Measurements from ENCODE around the gene ZXDC.
A peak's percentile ranks its signal among the peaks of the same experiment; 100 is the strongest.

ZXDC gene

GRCh38 chr3:126488886-126489569 lies 13.3 kb upstream of the ZXDC start:
- no peak for DNase-seq (ENCODE audit: low read depth)

GRCh38 chr3:126488185-126488584 lies 12.5 kb upstream of the ZXDC start:
- no peak for DNase-seq (ENCODE audit: low read depth)

DNA sequence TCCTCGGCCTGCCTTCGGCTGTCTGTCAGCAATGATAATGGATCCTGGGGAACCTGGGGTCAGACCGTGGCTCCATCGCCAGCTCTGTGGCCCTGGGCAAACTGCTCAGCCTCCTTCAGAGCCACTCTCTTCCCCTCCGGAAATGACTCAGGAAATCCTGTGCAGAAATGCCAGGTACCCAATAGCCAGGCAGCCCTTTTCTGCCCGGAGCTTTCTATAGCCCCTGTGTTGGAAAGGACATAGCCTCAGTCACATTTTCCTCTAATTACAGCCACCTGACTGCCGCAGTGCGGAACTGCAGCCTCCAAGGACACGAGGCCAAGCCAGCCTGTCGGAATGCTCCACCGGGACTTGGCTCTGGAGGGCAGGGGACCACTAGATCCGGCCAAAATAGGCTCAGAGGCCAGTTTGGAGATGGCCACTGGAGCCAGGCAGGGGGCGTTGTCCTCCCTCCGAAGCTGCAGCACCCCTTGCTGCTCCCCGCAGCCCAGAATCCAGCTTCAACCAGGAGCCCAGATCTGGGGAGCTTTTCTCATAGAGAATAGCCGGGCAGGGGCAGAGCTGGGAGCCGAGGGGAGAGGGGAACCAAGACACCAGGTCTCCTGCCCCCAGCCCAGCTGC lies 11.6 kb upstream of the ZXDC start:
- no peak for DNase-seq (ENCODE audit: low read depth)

DNA sequence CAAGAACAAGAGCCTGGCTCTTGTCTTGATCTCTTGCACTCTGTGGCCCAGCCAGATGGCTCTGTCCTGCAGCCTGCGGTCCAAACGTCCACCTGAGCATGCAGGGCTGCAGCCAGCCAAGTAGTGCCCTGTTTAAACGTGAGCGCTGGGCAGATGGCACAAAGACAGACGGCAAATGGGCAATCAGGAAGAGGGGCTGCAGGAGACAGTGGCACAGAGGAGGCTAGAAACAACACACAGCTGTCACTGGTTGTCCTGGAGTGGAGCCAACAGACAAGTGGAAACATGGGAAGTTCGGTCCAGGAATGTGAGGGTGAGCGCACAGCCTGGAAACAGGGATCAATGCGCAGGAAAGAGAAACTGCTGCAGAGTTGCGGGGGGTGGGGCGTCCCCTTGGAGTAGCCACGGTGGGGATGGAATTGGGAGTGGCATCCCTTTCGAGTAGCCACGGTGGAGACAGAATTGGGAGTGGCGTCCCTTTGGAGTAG lies 10.7 kb upstream of the ZXDC start:
- no peak for DNase-seq (ENCODE audit: low read depth)

DNA sequence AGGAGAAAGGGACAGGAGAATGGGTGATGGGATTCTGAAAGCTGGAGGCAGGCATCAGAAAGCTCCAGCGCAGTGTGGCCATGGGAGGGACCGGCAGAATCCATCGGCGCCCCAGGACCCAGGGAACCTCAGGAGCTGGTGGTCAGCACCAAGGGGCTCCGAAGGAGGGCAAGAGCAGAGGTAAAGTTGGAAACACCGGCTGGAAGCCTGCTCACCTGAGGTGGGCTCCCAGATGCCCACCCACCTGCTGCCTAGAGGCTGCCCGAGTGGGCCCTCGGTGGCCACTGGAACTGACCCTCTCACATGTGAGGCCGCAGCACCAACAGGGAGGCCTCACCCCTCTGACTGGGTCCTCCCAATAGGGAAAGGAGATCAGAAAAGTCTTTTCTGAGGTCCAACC lies 10.3 kb upstream of the ZXDC start:
- no peak for DNase-seq (ENCODE audit: low read depth)

- DNase-seq (ENCODE audit: low read depth), result no peak
Measured at GRCh38 chr3:126485176-126485897, 9.6 kb upstream of the ZXDC start.

- no peak for DNase-seq (ENCODE audit: low read depth)
Measured at GRCh38 chr3:126484662-126485061, 9.0 kb upstream of the ZXDC start.

DNA sequence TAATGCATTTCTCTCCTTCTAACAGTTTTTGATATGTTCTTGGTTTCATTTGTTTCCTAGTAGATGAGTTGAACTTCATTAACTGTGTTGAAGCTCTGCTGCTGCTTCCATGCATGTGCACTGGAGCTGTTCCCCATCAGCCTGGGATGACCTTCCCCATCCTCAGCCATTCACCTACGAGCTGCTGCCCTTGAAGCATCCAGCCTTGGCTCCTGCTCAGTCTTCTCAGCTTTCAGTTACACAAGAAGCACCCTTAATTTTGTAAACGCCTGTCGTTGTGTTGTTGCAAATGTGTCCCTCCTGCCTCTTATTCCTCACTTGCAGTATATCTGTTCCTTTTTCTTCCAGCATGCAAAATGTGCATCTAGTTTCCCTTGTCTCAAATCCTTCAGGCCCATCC lies 8.5 kb upstream of the ZXDC start:
- no peak for DNase-seq (ENCODE audit: low read depth)

DNA sequence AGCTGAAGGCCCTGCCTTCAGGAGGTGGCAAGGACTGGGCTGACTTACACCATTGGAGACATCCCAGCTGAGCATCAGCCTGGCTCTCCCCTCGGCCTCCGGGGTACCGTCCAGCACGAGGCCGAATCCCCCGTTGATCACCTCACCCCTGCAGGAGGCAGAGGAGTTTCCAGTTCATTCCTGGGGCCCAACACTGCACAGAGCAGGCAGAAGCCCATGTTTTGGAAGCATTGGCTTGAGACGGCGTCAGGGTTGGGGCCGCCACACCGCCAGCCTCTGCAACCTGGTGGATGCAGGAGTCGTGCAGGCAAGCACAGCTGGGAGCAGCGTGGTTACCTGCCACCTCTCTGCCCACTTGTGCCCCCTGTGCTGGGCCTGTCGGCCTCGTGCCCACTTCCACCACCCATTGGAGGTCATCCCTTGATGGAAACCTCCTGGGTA lies 7.7 kb upstream of the ZXDC start:
- DNase-seq (ENCODE audit: low read depth), result no peak

DNA sequence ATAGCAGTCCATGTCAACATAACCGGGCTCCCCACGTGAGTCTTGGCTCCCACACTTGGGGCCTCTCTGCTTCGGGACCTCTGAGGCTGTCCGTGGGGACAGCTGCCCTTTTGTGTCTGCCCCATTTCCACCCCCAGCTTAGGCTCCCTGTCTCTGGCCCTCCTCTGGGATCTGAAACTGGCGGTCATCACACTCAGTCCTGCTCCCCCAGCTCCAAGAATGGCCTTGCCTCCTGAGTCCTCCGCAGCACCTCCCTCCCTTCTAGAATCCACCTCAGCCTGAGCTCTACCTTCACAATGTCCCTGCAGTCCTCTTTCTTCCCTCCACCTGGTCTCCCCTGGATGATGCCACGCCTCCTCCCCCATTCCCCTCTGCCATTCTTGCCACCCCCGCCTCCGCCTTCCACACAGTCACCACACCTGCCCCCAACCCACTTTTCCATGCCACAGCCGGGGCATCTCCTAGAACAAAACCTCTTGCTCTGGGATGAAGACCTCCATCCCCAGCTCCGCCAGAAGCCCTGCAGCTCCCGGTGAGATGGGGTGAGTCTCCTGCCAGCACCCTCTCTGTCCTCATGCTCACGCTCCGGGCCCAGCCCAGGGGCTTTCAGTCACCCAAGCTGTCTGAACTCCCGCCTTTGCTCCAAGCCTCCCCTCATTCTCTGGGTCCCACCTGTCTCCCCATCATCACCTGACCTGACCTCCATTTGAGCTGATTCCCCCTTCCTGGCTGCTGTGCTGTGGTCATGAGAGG lies 7.0 kb upstream of the ZXDC start:
- DNase-seq (ENCODE audit: low read depth), result no peak

DNA sequence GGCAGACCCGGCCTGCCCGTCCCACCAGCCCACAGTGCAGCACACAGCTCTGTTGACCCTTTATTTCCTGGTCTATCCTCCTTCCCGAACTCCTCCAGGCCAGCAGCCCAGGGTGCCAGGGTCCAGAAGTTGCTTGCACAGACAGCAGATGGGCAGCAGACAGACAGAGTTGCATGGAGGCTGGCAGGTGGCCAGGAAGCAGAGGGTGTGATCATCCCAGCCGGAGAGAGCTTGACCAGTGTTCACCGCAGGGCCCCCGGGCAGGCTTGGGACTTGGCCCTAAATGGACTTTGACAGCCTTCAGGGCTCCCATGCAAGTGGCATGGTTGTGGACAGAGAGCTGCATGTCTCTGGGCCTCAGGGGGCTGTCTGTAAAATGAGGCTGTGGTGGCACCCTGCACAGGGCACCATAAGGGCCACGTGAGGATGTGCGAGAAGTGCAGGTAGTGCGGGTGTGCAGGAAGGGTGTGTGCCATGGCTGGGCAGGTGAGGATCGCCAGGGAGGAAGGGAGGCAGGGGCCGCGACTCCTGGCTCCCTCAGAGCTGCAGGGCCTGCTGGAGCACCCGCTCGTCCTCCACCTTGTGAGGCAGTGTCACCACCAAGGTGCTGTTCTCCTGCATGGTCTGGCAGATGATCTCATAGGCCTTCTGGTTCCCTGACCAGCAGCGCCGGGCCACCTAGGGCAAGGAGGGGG lies 6.3 kb upstream of the ZXDC start:
- peak; percentile 39 for DNase-seq (ENCODE audit: low read depth)

DNA sequence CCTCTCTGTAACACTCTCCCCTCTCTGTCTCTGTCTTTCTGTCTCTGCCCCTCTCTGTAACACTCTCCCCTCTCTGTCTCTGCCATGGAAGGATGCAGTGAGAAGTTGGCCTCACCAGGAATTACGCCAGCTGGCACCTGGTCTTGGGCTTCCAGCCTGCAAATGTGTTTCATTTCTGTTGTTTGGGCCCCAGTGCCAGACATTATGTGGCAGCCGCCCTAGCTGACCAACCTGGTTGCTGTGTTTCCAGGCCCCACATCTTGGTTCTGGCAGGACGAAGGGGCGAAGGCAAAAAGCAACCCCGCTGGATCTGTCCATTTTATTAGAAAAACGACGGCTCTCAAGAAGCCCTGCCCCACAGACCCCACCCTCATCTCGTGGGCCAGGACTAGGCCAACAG lies 5.2 kb upstream of the ZXDC start:
- DNase-seq (ENCODE audit: low read depth), result no peak

- DNase-seq (ENCODE audit: low read depth), result no peak
Measured at GRCh38 chr3:126480206-126480605, 4.5 kb upstream of the ZXDC start.

- DNase-seq (ENCODE audit: low read depth), result no peak
Measured at GRCh38 chr3:126479642-126480041, 4.0 kb upstream of the ZXDC start.

DNA sequence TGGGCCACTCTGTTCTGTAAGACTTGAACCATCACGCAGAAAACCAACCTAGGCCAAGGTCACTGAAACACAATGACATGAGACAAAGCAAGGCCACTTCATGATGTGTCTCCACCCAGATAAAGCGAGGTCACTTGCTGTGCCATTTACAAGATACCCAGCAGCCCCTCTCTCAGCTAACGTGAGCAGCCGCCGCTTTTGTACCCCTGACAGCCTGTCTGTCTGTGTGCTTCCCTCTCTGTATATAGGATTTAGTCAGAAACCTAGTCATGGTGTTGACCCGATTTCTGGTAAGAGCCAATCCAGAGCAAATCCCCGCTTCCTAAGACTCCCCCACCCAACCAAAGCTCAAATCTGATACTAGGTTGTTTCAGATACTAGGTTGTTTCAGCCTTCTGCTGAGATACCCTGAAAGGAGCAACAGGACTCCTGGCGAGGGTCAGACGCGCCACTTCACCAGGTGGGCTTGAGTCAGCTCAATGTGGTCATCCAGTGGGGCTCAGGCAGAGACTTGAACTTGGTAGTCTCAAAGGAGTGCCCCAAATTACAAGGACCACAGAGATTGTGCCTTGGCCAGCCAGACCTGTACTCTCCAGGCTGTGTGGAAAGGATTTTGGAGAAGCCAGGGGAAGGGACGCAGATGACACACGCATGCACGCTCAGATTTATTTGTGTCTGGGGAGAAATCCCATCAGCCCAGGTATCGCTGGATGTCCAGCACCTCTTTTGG lies 3.1 kb upstream of the ZXDC start:
- DNase-seq (ENCODE audit: low read depth), result no peak

DNA sequence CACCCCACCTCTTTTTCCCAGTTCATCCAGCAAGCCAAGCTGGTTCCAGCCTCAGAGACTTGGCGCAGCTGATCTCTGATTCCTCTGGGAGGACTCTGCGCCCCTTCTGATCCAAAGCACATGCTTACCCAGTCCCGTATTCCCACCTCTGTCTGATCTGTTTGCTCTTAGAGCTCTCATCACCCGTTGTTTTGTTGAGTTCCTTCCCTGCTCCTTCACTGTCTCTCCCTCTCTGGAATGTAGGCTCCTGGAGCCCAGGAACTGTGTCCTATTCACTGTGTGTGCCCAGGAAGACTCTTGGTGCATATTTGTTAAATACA lies 1.3 kb upstream of the ZXDC start:
- DNase-seq (ENCODE audit: low read depth), result no peak

GRCh38 chr3:126476166-126477060 lies 722 bp upstream of the ZXDC start:
- DNase-seq (ENCODE audit: low read depth), result peak; percentile 24

DNA sequence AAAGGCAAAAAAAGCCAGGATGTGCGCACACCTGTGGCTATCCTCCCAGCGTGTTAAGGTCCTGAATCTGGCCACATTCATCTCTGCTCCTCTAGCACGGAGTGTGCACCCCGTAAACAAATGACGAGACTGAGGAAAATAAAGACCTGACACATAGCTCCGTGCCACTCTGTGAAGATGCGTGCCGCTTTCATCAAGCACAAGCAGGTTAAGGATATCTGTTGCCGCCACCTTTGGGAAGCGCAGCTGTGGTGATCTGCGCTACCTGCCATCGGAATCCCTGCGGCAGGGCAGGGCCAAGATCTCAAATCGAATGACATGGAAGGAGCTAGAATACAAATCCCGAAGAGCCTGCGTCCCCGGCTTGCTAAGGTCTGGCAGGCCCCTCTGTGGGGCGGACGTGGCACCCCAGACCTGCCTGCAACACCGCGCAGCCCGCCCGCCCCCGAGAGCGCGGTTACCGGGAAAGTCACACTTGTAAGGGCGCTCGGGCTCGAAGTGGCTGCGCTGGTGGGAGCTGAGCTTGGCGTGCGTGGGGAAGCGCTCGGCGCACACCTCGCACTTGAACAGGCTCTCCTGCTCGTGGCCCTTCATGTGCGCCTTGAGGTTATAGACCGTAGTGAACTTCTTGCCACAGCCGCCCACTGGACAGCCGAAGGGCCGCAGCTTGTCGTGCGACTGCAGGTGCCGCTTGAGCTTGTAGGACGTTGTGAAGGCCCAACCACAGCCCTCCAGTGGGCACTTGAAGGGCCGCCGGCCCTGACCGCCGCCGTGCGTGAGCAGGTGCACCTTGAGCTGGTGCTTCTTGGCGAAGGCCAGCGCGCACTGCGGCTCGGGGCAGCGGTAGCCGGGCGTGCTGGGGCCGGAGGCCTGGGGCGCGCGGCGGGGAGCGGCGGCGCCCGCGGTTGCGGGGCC lies 936 bp downstream of the ZXDC start:
- DNase-seq (ENCODE audit: low read depth), result peak; percentile 21

Data from amniotic epithelial cell (primary cell).